SH-SY5Y (cell line): Measurements from ENCODE around the gene RABGEF1.

Experiments used
- GATA2 ChIP-seq: IDR thresholded peaks from 2 replicates; pipeline ENCODE4 v1.6.1; 2011; ENCODE audit warnings: mild to moderate bottlenecking, low read depth, low read length
- GATA3 ChIP-seq: IDR thresholded peaks from 2 replicates; pipeline ENCODE4 v1.6.1; 2011; ENCODE audit warnings: low read depth, mild to moderate bottlenecking, low read length, moderate library complexity

DNA sequence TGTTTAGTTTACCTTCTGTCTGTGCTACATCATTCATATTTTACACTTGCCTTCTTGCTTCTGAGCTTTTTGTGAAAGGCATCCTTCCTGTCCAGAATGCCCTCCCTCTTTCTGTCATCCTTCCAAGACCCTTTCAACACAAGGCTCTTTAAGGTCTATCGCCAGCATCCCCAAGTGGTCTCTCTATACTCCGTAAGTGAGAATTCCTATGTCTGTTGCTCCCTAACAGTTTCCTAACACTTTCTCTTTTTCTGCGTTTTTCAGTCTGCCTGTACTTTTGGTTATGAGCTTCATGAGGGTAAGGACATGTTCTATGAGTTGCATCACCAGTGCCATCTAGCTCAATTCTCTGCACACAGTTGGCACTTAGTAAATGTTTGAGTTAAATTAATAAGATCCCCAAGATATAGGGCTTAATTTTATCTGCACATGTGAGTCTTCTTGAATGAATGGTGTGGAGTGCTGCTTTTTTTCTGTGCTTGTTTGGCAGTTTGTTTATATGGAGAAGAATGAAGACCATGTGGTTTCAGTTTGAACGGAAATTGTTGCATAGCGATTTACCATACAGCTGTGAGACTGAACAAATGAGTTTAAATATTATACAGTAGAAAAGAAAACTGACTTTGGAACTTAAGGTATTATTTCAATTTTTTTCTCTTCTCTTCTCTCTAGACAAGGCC lies 29.4 kb downstream of the RABGEF1 start:
- TF ChIP-seq GATA2 (no peak), GATA3 (no peak)
